HG03025 (cell line): ENCODE measurements around the gene MTF2.
A peak's percentile ranks its signal among the peaks of the same experiment; 100 is the strongest.

Source experiments
- ATAC-seq: cut with Tn5 transposase; IDR thresholded peaks from one replicate; pipeline ENCODE4 v1.9.1; 2021; ENCODE audit warnings: mild to moderate bottlenecking, moderate library complexity; ENCODE audit not compliant: unreplicated experiment, low FRiP score

MTF2 gene

GRCh38 chr1:93179886-93180722 is 101.0 kb downstream of the MTF2 start, which contains the start of gene TMED5:
Gene TMED5 (minus strand): TSS chr1:93180413. CDS start chr1:93180242, 171 bp downstream.
- peak; percentile 89 for ATAC-seq

GRCh38 chr1:93180723-93181613 is 101.9 kb downstream of the MTF2 start, which contains the start of gene CCDC18:
Gene CCDC18 (plus strand): TSS chr1:93180724. CDS start chr1:93183362, 2,638 bp downstream.
- peak; percentile 11 for ATAC-seq

- ATAC-seq: no peak
Observed at GRCh38 chr1:93186667-93187066, 107.6 kb downstream of the MTF2 start.
